T-cell (primary cell): ENCODE measurements around the gene RFTN1. TPM values are rescaled to one million over a fixed set of nuclear protein-coding genes. Genes with fewer than 3 reads are reported as not detected.

ENCODE experiments used
- ATAC-seq, 4 experiments: fragments of 200-7000 bp in 3 of 4; fragments of 150-1000 bp in 1 of 4; cut with Tn5 transposase; replicated peaks in 1 of 4; 1 replicate in 3 of 4; 2 replicates in 1 of 4; pipeline ENCODE4 v1.10.0; 2021; ENCODE audit warnings: moderate library complexity in 3 of 4, mild to moderate bottlenecking in 2 of 4, moderate number of reproducible peaks in 1 of 4
- CTCF ChIA-PET, 2 donors: fragments of 300-600 bp; sonication (Branson Sonifier 250); formaldehyde crosslinking; loops; one replicate each; lab custom pipeline; 2022; ENCODE audit warnings: antibody characterized with exemption in 2 of 2; lab: Charles Lee
- POLR2A ChIA-PET, 2 donors: fragments of 300-600 bp; sonication (Branson Sonifier 250); formaldehyde crosslinking; loops; one replicate each; lab custom pipeline; 2022; ENCODE audit warnings: antibody characterized with exemption in 2 of 2; lab: Charles Lee
- DNase-seq, 35 experiments: peaks; one replicate each; pipeline versions ENCODE4 v3.0.0 to v3.0.0-alpha.2; 2013 to 2023
- H3K27ac ChIP-seq: one replicate; pipeline ENCODE4 v1.5.1; 2013; ENCODE audit warnings: low read length
- H3K27me3 ChIP-seq, 2 experiments: replicated peaks in 1 of 2; 1 replicate in 1 of 2; 2 replicates in 1 of 2; pipeline versions ENCODE4 v1.6.1 to v1.7.0; 2013; ENCODE audit warnings: low read length in 1 of 2, mixed read lengths in 1 of 2; ENCODE audit not compliant: control insufficient read depth in 2 of 2, insufficient read depth in 2 of 2; ENCODE audit errors: extremely low read depth in 1 of 2
- H3K36me3 ChIP-seq, 2 donors: 1 replicate in 1 of 2; 2 replicates in 1 of 2; pipeline versions ENCODE4 v1.6.1 to v1.7.0; 2013; ENCODE audit warnings: low read length in 1 of 2; ENCODE audit not compliant: control insufficient read depth in 2 of 2, insufficient read depth in 1 of 2; ENCODE audit errors: extremely low read depth in 1 of 2
- H3K4me1 ChIP-seq, 2 experiments: 1 replicate in 1 of 2; 2 replicates in 1 of 2; pipeline versions ENCODE4 v1.6.1 to v1.7.0; 2013; ENCODE audit warnings: low read length in 2 of 2, mixed read lengths in 1 of 2; ENCODE audit not compliant: insufficient read depth in 2 of 2, control insufficient read depth in 1 of 2; ENCODE audit errors: extremely low read depth in 1 of 2
- H3K4me3 ChIP-seq, 2 donors: 1 replicate in 1 of 2; 2 replicates in 1 of 2; pipeline versions ENCODE4 v1.5.1 to v1.7.0; 2013; ENCODE audit warnings: mild to moderate bottlenecking in 2 of 2, low read length in 1 of 2, moderate library complexity in 1 of 2; ENCODE audit not compliant: control insufficient read depth in 1 of 2; ENCODE audit errors: extremely low read depth in 1 of 2
- H3K9me3 ChIP-seq: 2 replicates; pipeline ENCODE4 v1.7.0; 2013
- H3K27ac Mint-ChIP-seq, 2 donors: one replicate each; pipeline ENCODE4 v1.8.0; 2020 to 2021; ENCODE audit warnings: mild to moderate bottlenecking in 2 of 2, mixed read lengths in 2 of 2
- H3K27me3 Mint-ChIP-seq, 2 donors: one replicate each; pipeline ENCODE4 v1.8.0; 2021 to 2022; ENCODE audit warnings: mixed read lengths in 2 of 2
- H3K36me3 Mint-ChIP-seq: one replicate; pipeline ENCODE4 v1.8.0; 2021; ENCODE audit warnings: mixed read lengths
- H3K4me1 Mint-ChIP-seq, 3 donors: one replicate each; pipeline ENCODE4 v1.8.0; 2020 to 2022; ENCODE audit warnings: mixed read lengths in 3 of 3, mild to moderate bottlenecking in 1 of 3
- H3K4me3 Mint-ChIP-seq, 3 donors: one replicate each; pipeline ENCODE4 v1.8.0; 2020 to 2022; ENCODE audit warnings: mild to moderate bottlenecking in 3 of 3, mixed read lengths in 3 of 3, moderate library complexity in 3 of 3
- H3K9me3 Mint-ChIP-seq, 3 donors: one replicate each; pipeline ENCODE4 v1.8.0; 2020 to 2022; ENCODE audit warnings: mixed read lengths in 3 of 3
- WGBS: methylation state at CpG from one replicate; pipeline ENCODE4 v1.1.5; 2013; ENCODE audit warnings: missing lambda C conversion rate; ENCODE audit not compliant: insufficient coverage; 5-methylcytosine and 5-hydroxymethylcytosine counted together
- total RNA-seq, 35 experiments: library from RNA in 6 of 35; stranded (reverse) in 6 of 35; fragments of 120-200 nt in 1 of 35; gene quantifications; one replicate each; pipeline versions ENCODE4 v1.2.1 to v1.2.4 and lab custom pipeline; 2013 to 2026

RFTN1 gene
- total RNA-seq, 5 donors from 2014 or later (not counting 1 experiment from before 2014, with no cell fraction given), result 55.5 to 73.4 (median 70.7) TPM

DNA sequence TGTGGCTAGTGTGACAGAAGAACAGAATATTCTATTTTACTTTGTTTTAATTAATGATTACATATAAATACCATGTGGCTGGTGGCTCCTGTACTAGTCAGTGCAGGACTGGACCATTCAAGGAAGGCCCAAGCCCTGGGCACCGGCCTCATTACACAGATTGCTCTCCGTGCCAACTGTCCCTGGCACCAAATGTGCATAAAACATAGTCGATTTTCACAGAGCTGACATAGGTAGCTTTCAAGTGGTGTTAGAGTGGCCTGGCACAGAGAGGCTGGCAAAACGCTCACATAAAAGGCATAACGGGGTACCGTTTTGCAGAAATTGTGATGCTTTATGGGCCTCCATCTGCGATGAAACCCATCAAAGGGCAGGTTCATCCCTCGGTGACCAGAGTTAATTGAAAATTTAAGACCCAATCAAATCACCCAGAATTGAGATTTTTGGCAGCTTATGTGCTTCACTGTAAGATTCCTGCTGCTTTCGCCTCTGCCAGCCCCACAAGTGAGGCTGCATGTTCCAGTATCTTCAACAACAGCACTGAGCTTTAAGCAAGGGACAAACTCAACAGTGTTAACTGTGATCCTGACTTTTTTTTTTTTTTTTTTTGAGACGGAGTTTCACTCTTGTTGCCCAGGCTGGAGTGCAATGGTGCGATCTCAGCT is 25.9 kb downstream of the RFTN1 start:
- ChIA-PET CTCF (interaction anchor here (0.6 to 0.7 kb wide), 2 partner anchors 111 to 197 kb away, joined by 3 to 6 read pairs; no protein-coding TSS in a partner anchor), POLR2A (interaction anchor here in 1 of 2 donors (0.6 to 0.9 kb wide), 3 partner anchors 11 to 886 kb away, joined by 3 to 8 read pairs (median 5); partner anchors contain the start of genes BTD and HACL1)
- H3K4me1 ChIP-seq, result peaks cover 11 to 17% of the 10 kb centered on the region in 2 experiments
- H3K27ac ChIP-seq, result no peak overlapping the region
- H3K9me3 ChIP-seq, result no peaks in the 10 kb centered on the region
- H3K36me3 Mint-ChIP-seq, result peaks cover 64% of the 10 kb centered on the region
- peaks cover 0 to 34% of the 10 kb centered on the region in 2 donors for H3K36me3 ChIP-seq
- no peak for ATAC-seq
- DNase-seq, result no peak
- 96% methylated on average over 9 of the region's 11 CpGs for WGBS
- H3K27me3 ChIP-seq, result no peaks in the 10 kb centered on the region
- H3K27ac Mint-ChIP-seq, result peak overlapping the region in 1 of 2 donors; percentile 98
- H3K4me1 Mint-ChIP-seq, result peaks cover 52 to 60% (median 54%) of the 10 kb centered on the region in 3 donors
- no peaks in the 10 kb centered on the region for H3K27me3 Mint-ChIP-seq
- no peak overlapping the region for H3K4me3 Mint-ChIP-seq
- H3K4me3 ChIP-seq, result no peak overlapping the region
- no peaks in the 10 kb centered on the region for H3K9me3 Mint-ChIP-seq

DNA sequence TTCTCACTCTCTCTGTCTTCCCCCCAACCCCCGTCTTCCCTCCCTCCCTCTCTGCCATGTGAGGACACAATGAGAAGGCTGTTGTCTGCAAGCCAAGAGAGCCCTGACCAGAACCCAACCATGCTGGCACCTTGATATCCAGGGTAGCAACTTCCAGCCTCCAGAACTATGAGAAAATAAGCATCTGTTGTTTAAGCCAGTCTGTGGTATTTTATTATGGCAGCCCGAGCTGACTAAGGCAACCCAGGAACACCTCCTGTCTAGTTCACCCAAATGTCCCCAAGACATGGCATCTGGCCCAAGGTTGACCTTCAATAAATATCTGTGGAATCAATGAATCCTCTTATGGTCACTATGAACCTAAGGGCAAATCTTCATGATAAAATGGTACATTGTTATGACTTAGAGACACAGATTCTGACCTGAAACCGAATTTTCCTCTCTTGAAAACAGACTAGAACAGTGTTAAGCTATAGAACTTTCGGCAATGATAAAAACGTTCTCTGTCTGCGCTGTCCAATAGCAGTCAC is 26.5 kb downstream of the RFTN1 start:
- Mint-ChIP-seq H3K27ac (peak overlapping the region in 1 of 2 donors; percentile 98), H3K36me3 (peaks cover 58% of the 10 kb centered on the region)
- H3K36me3 ChIP-seq, result peaks cover 0 to 28% of the 10 kb centered on the region in 2 donors

DNA sequence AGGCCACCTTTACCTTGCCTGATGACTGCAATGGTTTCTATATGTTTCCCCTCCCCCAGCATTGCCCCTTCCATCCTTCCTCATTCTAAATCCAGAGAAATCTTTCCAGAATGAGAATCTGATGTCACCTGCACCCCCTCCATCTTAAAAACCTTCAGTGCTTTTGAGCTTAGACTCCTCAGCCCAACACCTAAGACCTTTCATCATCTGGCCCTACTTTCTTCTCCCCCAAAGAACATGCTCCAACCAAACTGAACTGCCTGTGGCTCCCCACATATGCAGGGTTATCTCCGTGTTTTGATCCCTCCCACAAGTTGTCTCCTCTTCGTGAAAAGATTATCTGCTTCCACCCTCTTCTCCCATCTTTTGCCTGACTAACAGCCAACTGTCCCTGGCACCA is 27.3 kb downstream of the RFTN1 start:
- Mint-ChIP-seq H3K36me3 (peaks cover 50% of the 10 kb centered on the region), H3K27me3 (no peaks in the 10 kb centered on the region), H3K27ac (peak overlapping the region; percentile 10 to 98), H3K4me1 (peaks cover 62 to 68% (median 65%) of the 10 kb centered on the region in 3 donors), H3K4me3 (no peak overlapping the region), H3K9me3 (no peaks in the 10 kb centered on the region)
- DNase-seq (no peak), ATAC-seq (no peak)
- Histone ChIP-seq H3K4me1 (peaks cover 22 to 30% of the 10 kb centered on the region in 2 experiments), H3K27me3 (no peaks in the 10 kb centered on the region), H3K4me3 (no peak overlapping the region), H3K27ac (no peak overlapping the region), H3K36me3 (peaks cover 0 to 24% of the 10 kb centered on the region in 2 donors), H3K9me3 (no peaks in the 10 kb centered on the region)
- POLR2A ChIA-PET, result interaction anchor here in 1 of 2 donors (0.7 kb wide), 1 partner anchor 194 kb away, joined by 4 read pairs; no protein-coding TSS in a partner anchor
- CTCF ChIA-PET, result interaction anchor here in 1 of 2 donors (0.6 kb wide), 2 partner anchors 57 to 995 kb away, joined by 3 to 4 read pairs; no protein-coding TSS in a partner anchor
- 92% methylated on average over 2 of the region's 2 CpGs for WGBS

More for the DNA sequence above, 26.5 kb downstream of the RFTN1 start:
- H3K4me1 ChIP-seq, result peaks cover 17 to 23% of the 10 kb centered on the region in 2 experiments
- no peaks in the 10 kb centered on the region for H3K27me3 Mint-ChIP-seq
- no peaks in the 10 kb centered on the region for H3K9me3 ChIP-seq
- H3K27ac ChIP-seq, result no peak overlapping the region
- peaks cover 56 to 64% (median 57%) of the 10 kb centered on the region in 3 donors for H3K4me1 Mint-ChIP-seq
- ATAC-seq, result no peak
- POLR2A ChIA-PET, result interaction anchor here in 1 of 2 donors (0.7 to 0.9 kb wide), 2 partner anchors 10 to 143 kb away, joined by 3 to 8 read pairs; no protein-coding TSS in a partner anchor
- whole genome bisulfite sequencing, result 92% methylated on average over 2 of the region's 6 CpGs
- no peak overlapping the region for H3K4me3 Mint-ChIP-seq
- DNase-seq, result no peak
- CTCF ChIA-PET, result interaction anchor here in 1 of 2 donors (0.7 kb wide), 1 partner anchor 111 kb away, joined by 6 read pairs; no protein-coding TSS in a partner anchor
- H3K9me3 Mint-ChIP-seq, result no peaks in the 10 kb centered on the region
- H3K27me3 ChIP-seq, result no peaks in the 10 kb centered on the region
- H3K4me3 ChIP-seq, result no peak overlapping the region

DNA sequence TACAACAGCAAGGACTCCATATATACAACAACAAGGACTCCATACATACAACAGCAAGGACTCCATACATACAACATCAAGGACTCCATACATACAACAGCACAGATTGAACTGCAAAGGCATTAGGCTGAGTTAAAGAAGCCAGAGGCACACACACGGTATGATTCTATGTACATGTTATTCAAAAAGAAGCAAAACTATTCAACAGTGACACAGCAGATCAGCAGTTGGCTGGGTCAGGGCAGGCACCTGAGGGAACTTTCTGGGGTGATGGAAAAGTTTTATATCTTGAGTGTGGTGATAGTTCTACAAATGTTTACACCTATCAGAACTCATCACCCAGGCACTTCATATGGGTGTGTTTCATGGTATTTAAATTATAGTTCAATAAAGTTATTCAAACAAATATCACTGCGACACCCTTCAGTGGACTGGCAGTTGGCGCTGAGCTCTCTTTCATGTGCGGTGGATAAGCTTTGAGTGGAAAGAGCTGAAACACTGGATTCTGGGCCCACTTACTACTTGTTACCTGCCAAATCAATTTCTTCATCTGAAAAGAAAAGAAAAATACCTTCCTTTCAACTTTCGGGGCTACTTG is 28.0 kb downstream of the RFTN1 start:
- ChIA-PET CTCF (interaction anchor here in 1 of 2 donors (1.0 kb wide), 1 partner anchor 9 kb away, joined by 3 read pairs; no protein-coding TSS in a partner anchor), POLR2A (interaction anchor here in 1 of 2 donors (0.8 kb wide), 1 partner anchor 11 kb away, joined by 3 read pairs; no protein-coding TSS in a partner anchor)
- H3K27me3 Mint-ChIP-seq, result no peaks in the 10 kb centered on the region
- H3K4me3 ChIP-seq, result no peak overlapping the region
- DNase-seq, result no peak
- H3K36me3 ChIP-seq, result peaks cover 0 to 19% of the 10 kb centered on the region in 2 donors
- no CpG with 5 or more reads among the region's 5 CpGs for WGBS
- H3K36me3 Mint-ChIP-seq, result peaks cover 44% of the 10 kb centered on the region
- H3K27ac ChIP-seq, result no peak overlapping the region
- no peaks in the 10 kb centered on the region for H3K9me3 ChIP-seq
- H3K4me3 Mint-ChIP-seq, result no peak overlapping the region
- H3K9me3 Mint-ChIP-seq, result no peaks in the 10 kb centered on the region
- ATAC-seq, result no peak
- H3K4me1 ChIP-seq, result peaks cover 22 to 37% of the 10 kb centered on the region in 2 experiments
- peak overlapping the region; percentile 12 to 98 for H3K27ac Mint-ChIP-seq
- no peaks in the 10 kb centered on the region for H3K27me3 ChIP-seq
- peaks cover 67 to 72% (median 71%) of the 10 kb centered on the region in 3 donors for H3K4me1 Mint-ChIP-seq

DNA sequence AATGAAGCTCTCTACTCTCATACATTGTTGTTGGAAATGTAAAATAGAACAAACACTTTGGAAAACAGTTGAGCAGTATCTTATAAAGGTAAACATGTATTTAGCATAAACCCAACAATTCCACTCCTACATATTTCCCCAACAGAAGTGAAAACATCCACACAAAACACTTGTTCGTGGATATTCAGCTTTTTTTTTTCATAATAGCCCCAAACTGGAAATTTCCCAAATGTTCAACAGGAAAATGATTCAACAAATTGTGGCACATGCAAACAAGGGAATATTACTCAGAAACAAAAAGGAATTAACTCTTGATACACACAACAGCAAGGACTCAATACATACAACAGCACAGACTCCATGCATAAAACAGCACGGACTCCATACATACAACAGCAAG is 28.5 kb downstream of the RFTN1 start:
- Mint-ChIP-seq H3K4me3 (no peak overlapping the region), H3K4me1 (peaks cover 71 to 75% (median 74%) of the 10 kb centered on the region in 3 donors), H3K27ac (peak overlapping the region; percentile 12 to 98), H3K27me3 (no peaks in the 10 kb centered on the region), H3K9me3 (no peaks in the 10 kb centered on the region), H3K36me3 (peaks cover 44% of the 10 kb centered on the region)
- Histone ChIP-seq H3K27me3 (no peaks in the 10 kb centered on the region), H3K9me3 (no peaks in the 10 kb centered on the region), H3K27ac (no peak overlapping the region), H3K4me1 (peaks cover 24 to 42% of the 10 kb centered on the region in 2 experiments), H3K4me3 (no peak overlapping the region), H3K36me3 (peaks cover 0 to 14% of the 10 kb centered on the region in 2 donors)
- DNase-seq, result no peak
- ChIA-PET POLR2A (interaction anchor here (0.6 to 0.8 kb wide), 3 partner anchors 11 to 788 kb away, joined by 3 to 4 read pairs (median 3); no protein-coding TSS in a partner anchor), CTCF (interaction anchor here in 1 of 2 donors (1.0 to 1.1 kb wide), 2 partner anchors 8 to 10 kb away, joined by 3 to 4 read pairs; no protein-coding TSS in a partner anchor)
- no peak for ATAC-seq
- WGBS, result 100% methylated on average over 1 of the region's 2 CpGs
